Mesenteric fat pad (tissue), 1 donor: ENCODE data around the gene IL31RA. TPM values are rescaled to one million over a fixed set of nuclear protein-coding genes. Genes with fewer than 3 reads are reported as not detected.

Source experiments
- DNase-seq: peaks from one replicate; pipeline ENCODE4 v3.0.0-alpha.2; 2020; ENCODE audit warnings: low spot score
- total RNA-seq: library from RNA; stranded (reverse); fragmentation: NEBNext Ultra II Directional; extraction: Animal tissue kit (Norgen Biotek cat#: 25700); gene quantifications from one replicate; pipeline ENCODE4 v1.2.1, GENCODE V29; 2021
- donor health status: DM: yes; HTN: yes; CAD: no.

Gene IL31RA
- total RNA-seq, 1 donor from 2014 or later: not detected

- DNase-seq: no peak
Observed at GRCh38 chr5:55900776-55901175, 49.6 kb downstream of the IL31RA start.

DNA sequence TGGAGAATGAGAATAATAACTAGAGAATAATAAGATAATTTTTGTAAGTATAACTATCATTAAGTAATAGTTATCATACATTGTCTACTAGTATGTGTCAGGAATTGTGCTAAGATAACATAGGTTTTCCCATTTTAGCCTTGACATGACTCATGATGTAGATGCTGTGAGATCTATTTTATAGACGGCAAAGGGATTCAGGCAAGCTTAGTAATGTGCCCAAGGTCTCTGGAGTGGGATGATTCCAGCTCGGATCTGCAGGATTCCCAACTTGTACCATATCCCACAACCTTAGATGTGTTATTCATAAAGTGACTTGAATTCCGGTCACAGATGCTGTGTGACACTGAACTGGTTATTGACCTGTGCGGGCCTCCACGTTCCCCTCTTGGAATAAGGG, 51.5 kb downstream of the IL31RA start:
- no peak for DNase-seq

DNA sequence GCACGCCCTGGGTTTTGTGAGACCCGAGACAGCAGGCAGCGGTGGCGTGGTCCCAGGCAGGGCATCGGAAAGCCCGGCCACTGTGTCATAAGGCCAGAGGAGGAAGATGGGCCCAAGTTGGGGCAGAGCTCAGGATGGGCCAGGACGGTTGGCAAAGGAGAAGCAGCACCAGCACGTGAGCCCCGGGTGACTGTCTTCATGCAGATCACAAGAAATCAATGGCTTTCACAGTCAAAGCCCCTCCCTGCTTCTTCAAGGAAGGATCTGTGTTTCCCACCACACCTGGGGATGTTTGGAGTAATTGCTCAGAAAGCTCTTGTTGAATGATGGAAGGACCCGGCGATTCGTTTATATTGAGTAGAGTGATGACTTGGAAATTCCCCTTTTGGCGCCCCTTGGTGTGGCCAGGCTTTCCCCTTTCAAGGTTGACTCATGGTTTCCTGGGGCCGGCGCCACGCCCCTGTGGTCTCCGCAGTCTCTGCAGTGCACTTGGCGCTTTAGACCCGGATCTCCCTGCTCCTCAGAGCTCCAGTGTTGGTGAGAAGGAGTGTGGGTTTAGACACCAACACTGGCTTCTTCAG, 52.1 kb downstream of the IL31RA start:
- DNase-seq: no peak

- no peak for DNase-seq
Observed at GRCh38 chr5:55904152-55904551, 53.0 kb downstream of the IL31RA start.

DNA sequence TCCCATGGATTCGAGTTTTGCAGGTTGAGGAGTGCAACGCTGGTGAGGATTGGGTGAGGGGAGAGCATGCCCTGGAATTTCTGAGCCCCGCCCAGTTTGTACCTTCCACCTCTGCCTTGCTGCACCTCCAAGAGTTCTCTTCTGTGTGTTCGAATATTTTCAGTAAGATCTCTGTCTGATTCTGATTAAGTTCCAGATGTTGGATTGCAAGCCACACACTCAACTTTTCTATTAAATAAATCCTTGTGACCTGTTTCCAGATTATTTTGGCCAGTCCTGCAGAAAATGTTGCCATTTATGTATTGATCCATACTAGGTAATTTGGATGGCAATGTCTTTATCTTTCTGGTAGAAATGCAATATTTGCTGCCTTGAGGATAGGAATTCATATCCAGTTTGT, 54.1 kb downstream of the IL31RA start:
- DNase-seq: no peak

DNA sequence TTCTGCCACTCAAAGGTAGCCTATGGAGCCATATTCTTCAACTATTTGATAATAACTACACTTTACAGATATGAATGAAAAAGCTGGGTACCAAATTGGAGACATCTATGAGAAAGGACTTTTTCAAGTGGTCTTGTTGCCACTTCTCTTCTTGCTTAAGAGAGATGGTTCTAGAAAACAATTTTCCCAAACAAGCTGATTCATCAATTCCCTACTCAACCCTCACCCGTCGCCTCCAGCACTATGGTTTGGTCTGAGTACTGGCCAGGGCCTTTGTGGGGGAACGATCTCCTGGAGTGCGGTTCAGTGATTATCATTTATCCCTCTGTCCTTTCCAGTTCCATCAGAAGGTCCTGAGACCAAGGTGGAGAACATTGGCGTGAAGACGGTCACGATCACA, 56.8 kb downstream of the IL31RA start:
- DNase-seq: no peak

GRCh38 chr5:55908804-55909203, 57.6 kb downstream of the IL31RA start:
- no peak for DNase-seq

DNA sequence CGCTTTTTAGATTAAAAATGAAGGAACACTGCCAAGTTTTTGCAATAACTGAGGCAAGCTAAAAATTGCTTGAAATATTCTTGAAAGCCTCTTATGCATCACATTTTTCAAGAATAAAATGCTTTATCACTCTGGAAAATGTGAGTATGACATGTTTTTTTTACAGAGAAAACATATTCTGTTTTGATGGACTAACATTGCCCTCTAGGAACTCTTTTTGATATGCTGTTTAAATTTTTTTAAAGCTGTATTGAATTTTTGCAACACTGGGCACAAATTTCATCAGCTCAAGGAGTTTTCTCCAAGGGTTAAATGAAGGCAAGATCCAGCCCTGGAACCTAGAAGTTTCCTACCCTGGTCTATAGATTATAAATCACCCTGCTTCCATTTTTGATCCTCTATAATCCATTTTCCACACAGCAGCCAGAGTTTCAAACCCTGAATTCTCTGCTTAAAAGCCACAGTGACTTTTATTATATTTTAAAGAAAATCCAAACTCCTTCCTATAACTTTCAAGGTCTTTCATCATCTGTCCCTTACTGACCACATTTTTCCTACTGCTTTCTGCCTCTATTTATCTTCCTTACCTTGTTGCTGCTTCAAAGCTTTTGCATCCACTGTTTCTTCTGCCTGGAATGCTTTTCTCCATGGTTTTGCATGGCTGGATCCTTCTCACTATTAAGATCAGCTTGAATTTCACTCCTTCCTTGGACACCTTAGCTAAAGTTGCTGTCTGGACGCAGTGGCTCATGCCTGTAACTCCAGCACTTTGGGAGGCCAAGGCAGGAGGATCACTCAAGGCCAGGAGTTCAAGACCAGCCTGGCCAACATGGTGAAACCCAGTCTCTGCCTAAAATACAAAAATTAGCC, 60.9 kb downstream of the IL31RA start:
- no peak for DNase-seq

DNA sequence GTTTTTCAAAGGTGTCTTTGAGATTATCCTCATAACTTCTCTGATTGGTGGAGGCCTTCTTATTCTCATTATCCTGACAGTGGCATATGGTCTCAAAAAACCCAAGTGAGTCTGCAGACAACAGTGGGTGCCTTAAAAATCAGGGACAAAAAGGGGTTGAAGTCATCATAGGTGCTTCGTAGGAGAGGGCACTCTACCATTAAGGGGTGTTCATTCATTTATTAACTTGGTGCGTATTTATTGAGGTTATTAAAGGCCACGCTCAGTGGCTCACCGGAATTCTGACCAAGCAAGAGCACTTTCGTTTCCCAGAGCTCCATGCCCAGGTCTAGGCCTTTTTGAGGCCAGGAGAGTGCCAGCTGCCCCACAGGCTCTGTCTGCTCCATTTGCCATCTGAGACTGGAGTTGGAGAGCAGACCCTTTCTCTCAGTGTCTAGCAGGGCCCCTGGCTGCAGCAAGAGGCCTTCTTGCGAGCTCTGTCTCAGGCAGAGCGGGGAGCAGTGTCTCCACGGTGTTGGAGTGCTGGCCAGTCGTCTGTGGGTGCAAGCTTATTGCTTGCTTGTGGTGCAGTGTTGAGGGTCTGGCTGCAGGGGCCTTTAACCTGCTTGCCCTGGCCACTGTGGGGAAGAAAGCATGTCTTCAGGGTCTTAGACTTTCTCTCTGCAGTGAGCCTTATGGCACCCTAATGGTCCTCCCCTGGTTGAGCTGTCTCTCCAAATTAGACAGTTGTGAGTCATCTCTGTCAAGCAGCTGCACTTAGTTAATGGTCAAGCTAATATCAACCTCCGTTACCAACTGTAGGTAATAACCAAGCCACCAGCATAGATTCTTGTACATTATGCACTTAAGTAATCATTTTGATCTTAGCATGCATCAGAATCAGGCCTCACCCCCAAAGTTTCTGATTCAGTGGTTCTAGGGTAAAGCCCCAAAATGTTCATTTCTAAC, 62.6 kb downstream of the IL31RA start:
- no peak for DNase-seq

DNA sequence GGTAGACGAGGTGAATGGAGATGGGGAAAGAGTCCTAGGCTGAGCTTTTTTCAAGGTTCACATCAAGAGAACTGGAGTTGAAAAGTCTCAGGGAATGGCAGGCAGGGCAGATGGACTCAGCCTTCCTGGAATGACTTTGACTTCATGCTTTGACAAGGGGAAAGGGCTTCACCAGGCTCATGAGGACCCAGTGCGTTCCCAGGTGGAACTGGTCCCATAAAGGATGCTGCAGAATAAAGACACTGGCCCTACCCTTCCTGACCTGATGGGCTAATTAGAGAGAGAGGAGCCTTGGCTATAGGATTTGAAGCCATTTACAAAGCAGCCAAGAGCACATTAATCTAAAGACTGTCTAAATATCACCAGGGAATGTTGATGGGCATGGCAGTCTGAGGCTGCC, 63.8 kb downstream of the IL31RA start:
- no peak for DNase-seq

DNA sequence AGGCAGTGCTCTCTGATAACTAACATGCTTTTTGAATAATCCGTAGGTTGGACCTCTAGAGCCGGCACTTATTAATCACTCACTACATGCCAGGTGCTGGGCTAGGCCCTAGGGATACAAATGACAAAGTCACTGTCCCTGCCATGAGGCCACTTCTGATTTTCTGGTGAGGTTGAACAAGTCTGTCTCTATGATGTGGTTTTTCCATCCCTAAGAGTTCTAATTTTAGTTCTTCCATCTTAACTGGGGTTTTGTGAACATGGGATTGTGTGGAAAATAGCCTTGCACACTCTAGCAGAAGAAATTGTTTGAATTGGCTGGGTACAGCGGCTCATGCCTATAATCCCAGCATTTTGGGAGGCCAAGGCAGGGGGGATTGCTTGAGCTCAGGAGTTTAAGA, 64.6 kb downstream of the IL31RA start:
- no peak for DNase-seq

- DNase-seq: no peak
Observed at GRCh38 chr5:55916986-55917385, 65.8 kb downstream of the IL31RA start.

GRCh38 chr5:55917402-55918086, 66.4 kb downstream of the IL31RA start:
- no peak for DNase-seq

- no peak for DNase-seq
Observed at GRCh38 chr5:55918087-55919035, 67.2 kb downstream of the IL31RA start.

- no peak for DNase-seq
Observed at GRCh38 chr5:55919625-55920024, 68.5 kb downstream of the IL31RA start.

DNA sequence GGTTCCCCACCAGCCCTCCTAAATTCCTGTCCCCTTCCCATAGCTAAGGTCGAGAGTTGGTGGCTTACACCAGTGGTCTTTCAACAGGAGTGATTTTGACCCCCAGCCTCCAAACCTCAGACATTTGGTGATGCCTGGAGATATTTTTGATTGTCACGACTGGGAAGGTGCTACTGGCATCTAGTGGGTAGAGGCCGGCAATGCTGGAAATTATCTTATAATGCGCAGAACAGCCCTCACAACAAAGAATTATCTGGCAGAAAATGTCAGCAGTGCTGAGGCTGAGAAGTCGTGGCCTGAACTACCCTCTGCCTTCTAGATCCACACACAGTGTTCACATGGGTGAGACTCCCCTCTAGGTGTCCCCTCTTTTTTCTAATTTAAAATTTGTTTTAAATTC, 69.6 kb downstream of the IL31RA start:
- no peak for DNase-seq

DNA sequence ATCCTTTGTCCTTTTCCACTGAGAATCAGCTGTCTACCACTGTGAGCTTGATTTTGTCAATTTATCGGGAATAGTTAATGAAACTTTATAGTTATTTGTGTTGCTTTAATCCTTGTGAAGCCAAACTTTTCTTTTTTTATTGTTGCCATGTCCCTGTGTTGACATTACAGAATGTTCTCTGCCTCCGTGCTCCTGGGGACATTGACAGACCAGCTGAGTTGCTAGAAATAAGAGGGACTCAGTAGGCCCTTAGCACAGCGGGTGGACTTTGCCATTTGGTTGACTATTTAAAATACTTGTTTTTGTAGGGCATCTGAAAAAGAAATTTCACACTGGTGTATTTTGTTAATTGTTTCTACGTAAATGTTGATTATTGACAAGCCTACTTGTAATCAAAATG, 70.5 kb downstream of the IL31RA start:
- DNase-seq: no peak

DNA sequence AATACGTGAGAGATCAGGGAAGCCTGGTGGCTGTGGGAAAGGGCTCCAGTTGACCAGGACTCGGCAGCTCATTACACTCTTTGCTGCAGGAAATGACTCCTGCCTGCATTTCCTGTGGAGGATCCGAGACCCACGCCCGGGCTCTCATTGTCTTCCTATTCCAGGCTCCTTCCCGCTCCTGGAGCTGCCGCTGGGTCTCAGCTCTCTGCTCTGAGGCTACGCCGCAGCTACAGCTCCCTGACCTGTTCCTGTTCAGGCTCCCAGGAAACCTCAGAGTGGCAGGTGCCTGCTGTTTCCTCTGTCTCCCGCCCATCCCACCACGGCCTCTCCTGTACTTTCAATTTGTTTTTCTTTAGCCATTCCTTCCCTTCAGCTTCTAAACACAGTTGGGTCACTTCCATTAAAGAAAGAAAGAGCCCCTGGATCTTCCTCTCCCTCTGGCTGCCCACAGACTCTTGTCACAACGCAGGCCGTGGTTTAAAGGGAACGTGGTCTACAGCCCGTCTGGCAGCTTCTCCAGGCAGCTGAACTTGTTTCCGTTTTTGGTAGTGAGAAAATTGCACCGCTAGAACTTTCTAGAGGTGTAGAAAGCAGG, 72.1 kb downstream of the IL31RA start:
- no peak for DNase-seq

DNA sequence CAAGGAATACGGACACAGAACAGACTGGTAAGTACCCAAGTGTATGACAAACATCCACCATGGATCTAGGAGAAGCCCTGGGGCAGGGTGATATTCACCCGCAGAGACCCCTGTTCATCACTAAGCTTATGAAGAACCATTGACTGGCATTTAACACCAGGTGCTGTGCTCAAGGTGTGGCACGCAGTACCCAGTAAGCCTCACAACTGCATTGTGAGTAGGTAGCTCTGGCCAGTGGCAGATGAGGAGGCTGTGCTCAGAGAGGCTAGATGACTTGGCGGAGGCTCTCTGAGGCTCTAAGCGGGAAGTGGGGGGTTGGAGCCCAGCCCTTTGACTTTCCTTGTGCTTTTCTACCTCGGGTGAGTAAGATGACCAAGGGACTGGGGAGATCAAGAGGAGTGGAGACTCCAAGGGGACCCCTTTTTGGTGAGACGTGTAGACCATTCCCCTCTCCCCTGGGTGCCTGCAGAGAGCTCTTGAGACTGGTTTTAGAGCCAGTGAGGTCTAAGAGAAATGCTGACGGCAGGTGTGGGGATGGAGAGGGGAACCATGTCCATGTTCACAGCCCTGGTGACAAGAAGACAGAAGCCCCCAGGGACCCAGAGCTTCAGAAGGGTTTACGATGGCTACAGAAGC, 72.8 kb downstream of the IL31RA start:
- DNase-seq: no peak
